Measurements from ENCODE around the gene TNRC6B.

TNRC6B gene

DNA sequence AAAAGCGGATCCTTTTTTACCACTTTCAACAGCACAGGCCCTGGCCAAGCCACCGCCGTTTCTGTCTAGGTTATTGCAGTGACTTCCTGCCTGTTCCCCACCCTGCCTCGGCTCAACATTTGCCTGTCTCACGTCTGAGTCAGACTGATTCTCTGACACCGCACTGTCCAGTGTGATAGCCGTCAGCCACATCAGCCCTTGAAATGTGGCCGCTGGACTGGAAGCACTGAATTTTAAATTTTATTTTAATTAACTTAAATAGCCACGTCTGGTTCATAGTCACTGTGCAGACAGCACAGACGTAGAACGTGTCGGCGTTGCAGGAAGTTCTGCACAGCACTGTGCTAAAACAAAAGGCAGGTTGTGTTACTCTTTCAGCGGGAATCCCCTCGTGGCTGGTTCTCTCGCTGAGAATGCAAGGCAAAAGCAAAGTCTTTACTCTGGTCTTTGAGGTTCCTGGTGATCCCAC is 112.3 kb downstream of the TNRC6B start:
- no peak for DNase-seq (ENCODE audit: extremely low read depth, low read depth)
- no peak for TF ChIP-seq CTCF (IDR thresholded peaks at IDR 0.05; ENCODE audit: low read depth, low read length)

GRCh38 chr22:40290516-40290915 is 112.8 kb downstream of the TNRC6B start:
- TF ChIP-seq CTCF (IDR thresholded peaks at IDR 0.05; ENCODE audit: low read depth, low read length) = no peak

DNA sequence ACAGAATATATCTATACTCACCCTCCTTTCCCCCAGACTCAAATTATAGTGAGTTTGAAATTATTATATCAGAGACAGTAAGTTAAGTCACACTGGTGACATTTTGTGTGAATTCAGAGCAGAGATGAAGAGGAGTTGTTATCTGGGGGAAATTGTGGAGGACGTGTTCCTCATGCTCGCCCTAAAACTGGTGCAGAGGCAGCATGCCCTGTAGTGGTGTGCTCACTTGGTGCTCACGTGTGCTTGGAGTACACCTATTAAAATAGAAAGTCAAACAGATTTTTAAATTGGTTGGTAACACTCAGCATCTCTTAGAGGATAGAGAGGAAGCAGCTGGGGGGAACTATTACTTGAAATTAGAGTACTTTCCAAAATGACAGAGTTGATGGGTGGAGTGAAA is 117.0 kb downstream of the TNRC6B start:
- DNase-seq (ENCODE audit: extremely low read depth, low read depth) = no peak
- TF ChIP-seq CTCF (IDR thresholded peaks at IDR 0.05; ENCODE audit: low read depth, low read length) = no peak

More at GRCh38 chr22:40290516-40290915, 112.8 kb downstream of the TNRC6B start:
- no peak for DNase-seq (ENCODE audit: extremely low read depth, low read depth)

GRCh38 chr22:40300316-40300715 is 122.6 kb downstream of the TNRC6B start:
- TF ChIP-seq CTCF (IDR thresholded peaks at IDR 0.05; ENCODE audit: low read depth, low read length) = no peak
- no peak for DNase-seq (ENCODE audit: extremely low read depth, low read depth)

GRCh38 chr22:40300884-40301672 is 123.4 kb downstream of the TNRC6B start:
- TF ChIP-seq CTCF (IDR thresholded peaks at IDR 0.05; ENCODE audit: low read depth, low read length) = no peak
- no peak for DNase-seq (ENCODE audit: extremely low read depth, low read depth)

GRCh38 chr22:40302149-40302548 is 124.4 kb downstream of the TNRC6B start:
- no peak for DNase-seq (ENCODE audit: extremely low read depth, low read depth)

More at GRCh38 chr22:40302149-40302548, 124.4 kb downstream of the TNRC6B start:
- TF ChIP-seq CTCF (IDR thresholded peaks at IDR 0.05; ENCODE audit: low read depth, low read length) = no peak

Data from AG09319 (cell line).